Measurements from ENCODE around the gene IGFL3. TPM values are rescaled to one million over a fixed set of nuclear protein-coding genes. Genes with fewer than 3 reads are reported as not detected.

Gene IGFL3
- total RNA-seq, 1 donor from 2014 or later, result 93.5 TPM

GRCh38 chr19:46073268-46073922 lies 51.1 kb downstream of the IGFL3 start:
- DNase-seq (ENCODE audit: low read depth) (no peak), FAIRE-seq (no peak)
- Histone ChIP-seq H3K9ac (ENCODE audit: low read length) (no peak overlapping the region), H3K4me1 (ENCODE audit: insufficient read depth, low read length) (peaks cover 26% of the 10 kb centered on the region), H3K27ac (ENCODE audit: low read depth, low read length) (no peak overlapping the region), H3K27me3 (ENCODE audit: insufficient read depth, low read length) (peaks cover 25% of the 10 kb centered on the region), H3K4me3 (ENCODE audit: insufficient read depth, low read depth, low read length) (no peak overlapping the region), H3K9me3 (ENCODE audit: insufficient read depth, low read depth, low read length) (no peaks in the 10 kb centered on the region), H3K4me2 (ENCODE audit: low read length) (no peak overlapping the region), H3K79me2 (ENCODE audit: insufficient read depth, low read length) (no peaks in the 10 kb centered on the region), H3K36me3 (ENCODE audit: insufficient read depth, low read length) (no peaks in the 10 kb centered on the region), H4K20me1 (ENCODE audit: insufficient read depth, low read length) (no peaks in the 10 kb centered on the region), H2AFZ (ENCODE audit: low read depth, low read length) (no peak overlapping the region)
- Mint-ChIP-seq H3K36me3 (ENCODE audit: low read depth, unreplicated experiment) (peaks cover 10% of the 10 kb centered on the region), H3K27ac (ENCODE audit: unreplicated experiment) (peak overlapping the region; percentile 66), H3K4me1 (ENCODE audit: low read depth, unreplicated experiment) (peaks cover 48% of the 10 kb centered on the region), H3K9me3 (ENCODE audit: unreplicated experiment) (peaks cover 14% of the 10 kb centered on the region), H3K27me3 (ENCODE audit: low read depth, unreplicated experiment) (peaks cover 17% of the 10 kb centered on the region), H3K4me3 (ENCODE audit: unreplicated experiment) (no peak overlapping the region)
- TF ChIP-seq CTCF (IDR thresholded peaks at IDR 0.05; ENCODE audit: insufficient read depth, low read depth, low read length) (no peak), EZH2 (IDR thresholded peaks at IDR 0.05; ENCODE audit: insufficient read depth, low read length) (no peak)

Other genes with a start within 250 kb of the IGFL3 start
- 18.8 and 22.9 TPM in 2 replicates for gene IRF2BP1, start 238.5 kb downstream of the IGFL3 start, total RNA-seq
- 11.0 and 11.7 TPM in 2 replicates for gene MYPOP, start 222.1 kb downstream of the IGFL3 start, total RNA-seq
- gene NANOS2, start 209.9 kb downstream of the IGFL3 start, total RNA-seq, result not detected in 2 replicates
- 10.7 and 11.1 TPM in 2 replicates for gene NOVA2, start 150.8 kb downstream of the IGFL3 start, total RNA-seq
- 6.6 and 6.7 TPM in 2 replicates for gene CCDC61, start 129.2 kb downstream of the IGFL3 start, total RNA-seq
- not detected in 2 replicates for gene PGLYRP1, start 101.6 kb downstream of the IGFL3 start, total RNA-seq
- 2.3 and 5.4 TPM in 2 replicates for gene IGFL4, start 83.7 kb downstream of the IGFL3 start, total RNA-seq
- 9.8 and 11.3 TPM in 2 replicates for gene IGFL2, start 23.6 kb upstream of the IGFL3 start, total RNA-seq
- not detected in 2 replicates for gene IGFL1, start 105.1 kb upstream of the IGFL3 start, total RNA-seq
- 12.6 and 15.6 TPM in 2 replicates for gene HIF3A, start 172.4 kb upstream of the IGFL3 start, total RNA-seq
- gene PPP5C, start 222.4 kb upstream of the IGFL3 start, total RNA-seq, result 68.8 and 70.9 TPM in 2 replicates

Data from astrocyte (in vitro differentiated cells and primary cell).